Hepatocyte (in vitro differentiated cells): Measurements from ENCODE around the gene CHCHD5. TPM values are rescaled to one million over a fixed set of nuclear protein-coding genes. Genes with fewer than 3 reads are reported as not detected.
A peak's percentile ranks its signal among the peaks of the same experiment; 100 is the strongest.

Experiments used
- DNase-seq: peaks from one replicate; pipeline ENCODE4 v3.0.0-alpha.2; 2016; ENCODE audit warnings: low spot score
- H2AFZ ChIP-seq: fragments of 200-600 bp; sonication (generic); 2 replicates; pipeline ENCODE4 v1.6.0; 2016; ENCODE audit warnings: antibody characterized with exemption, mild to moderate bottlenecking
- H3K27ac ChIP-seq: fragments of 200-600 bp; sonication (generic); 2 replicates; pipeline ENCODE4 v1.5.1; 2016; ENCODE audit warnings: mild to moderate bottlenecking
- H3K27me3 ChIP-seq: fragments of 200-600 bp; sonication (generic); 2 replicates; pipeline ENCODE4 v1.6.1; 2016
- H3K36me3 ChIP-seq: fragments of 200-600 bp; sonication (generic); replicated peaks from 2 replicates; pipeline ENCODE4 v1.5.1; 2016; ENCODE audit warnings: low read depth; ENCODE audit not compliant: insufficient read depth
- H3K4me1 ChIP-seq: fragments of 200-600 bp; sonication (generic); 2 replicates; pipeline ENCODE4 v1.5.1; 2016; ENCODE audit warnings: mild to moderate bottlenecking, moderate library complexity; ENCODE audit not compliant: insufficient read depth
- H3K4me2 ChIP-seq: fragments of 200-600 bp; sonication (generic); 2 replicates; pipeline ENCODE4 v1.6.0; 2016
- H3K4me3 ChIP-seq: fragments of 200-600 bp; sonication (generic); 2 replicates; pipeline ENCODE4 v1.5.1; 2016; ENCODE audit warnings: mild to moderate bottlenecking
- H3K79me2 ChIP-seq: fragments of 200-600 bp; sonication (generic); 2 replicates; pipeline ENCODE4 v1.6.0; 2017; ENCODE audit warnings: mild to moderate bottlenecking
- H3K9me2 ChIP-seq: fragments of 200-600 bp; sonication (generic); replicated peaks from 2 replicates; pipeline ENCODE4 v1.6.0; 2017; ENCODE audit warnings: mild to moderate bottlenecking; ENCODE audit not compliant: insufficient read depth
- H3K9me3 ChIP-seq: fragments of 200-600 bp; sonication (generic); 2 replicates; pipeline ENCODE4 v1.5.1; 2016; ENCODE audit warnings: low read depth, mild to moderate bottlenecking
- H4K20me1 ChIP-seq: fragments of 200-600 bp; sonication (generic); 2 replicates; pipeline ENCODE4 v1.6.0; 2016; ENCODE audit warnings: mild to moderate bottlenecking; ENCODE audit not compliant: insufficient read depth, poor library complexity, severe bottlenecking
- EZH2 ChIP-seq: fragments of 200-600 bp; sonication (generic); IDR thresholded peaks from 2 replicates; pipeline ENCODE4 v1.6.1; 2016; ENCODE audit warnings: antibody characterized with exemption, mild to moderate bottlenecking, borderline replicate concordance
- EZH2phosphoT487 ChIP-seq: fragments of 200-600 bp; sonication (generic); IDR thresholded peaks from one replicate; pipeline ENCODE4 v1.6.1; 2018; ENCODE audit warnings: antibody characterized with exemption, mild to moderate bottlenecking, low read depth, moderate library complexity; ENCODE audit not compliant: unreplicated experiment, severe bottlenecking
- WGBS: methylation state at CpG from one replicate; pipeline ENCODE4 v1.1.6; 2016; ENCODE audit warnings: low lambda C conversion rate; ENCODE audit errors: missing lambda C conversion rate; 5-methylcytosine and 5-hydroxymethylcytosine counted together
- polyA plus RNA-seq: library from polyadenylated mRNA; unstranded; fragments of >200 nt; fragmentation: Nextera tagmentation; extraction: Ambion mirVana; gene quantifications from 2 replicates; pipeline ENCODE4 v1.2.1, GENCODE V29; 2016
- total RNA-seq: library from RNA; depleted of rRNA; stranded (reverse); fragments of >200 nt; gene quantifications from 2 replicates; pipeline ENCODE4 v1.2.3, GENCODE V29; 2014
- TF ChIP-seq, protein P1 (sequence below): fragments of 200-600 bp; sonication (generic); IDR thresholded peaks from 2 replicates; pipeline ENCODE4 v1.5.1; 2016; ENCODE audit warnings: antibody characterized with exemption, mild to moderate bottlenecking; ENCODE audit not compliant: poor library complexity

CHCHD5 gene
- total and polyA plus RNA-seq, 2 experiments from 2014 or later, result 19.1 to 67.3 TPM

DNA sequence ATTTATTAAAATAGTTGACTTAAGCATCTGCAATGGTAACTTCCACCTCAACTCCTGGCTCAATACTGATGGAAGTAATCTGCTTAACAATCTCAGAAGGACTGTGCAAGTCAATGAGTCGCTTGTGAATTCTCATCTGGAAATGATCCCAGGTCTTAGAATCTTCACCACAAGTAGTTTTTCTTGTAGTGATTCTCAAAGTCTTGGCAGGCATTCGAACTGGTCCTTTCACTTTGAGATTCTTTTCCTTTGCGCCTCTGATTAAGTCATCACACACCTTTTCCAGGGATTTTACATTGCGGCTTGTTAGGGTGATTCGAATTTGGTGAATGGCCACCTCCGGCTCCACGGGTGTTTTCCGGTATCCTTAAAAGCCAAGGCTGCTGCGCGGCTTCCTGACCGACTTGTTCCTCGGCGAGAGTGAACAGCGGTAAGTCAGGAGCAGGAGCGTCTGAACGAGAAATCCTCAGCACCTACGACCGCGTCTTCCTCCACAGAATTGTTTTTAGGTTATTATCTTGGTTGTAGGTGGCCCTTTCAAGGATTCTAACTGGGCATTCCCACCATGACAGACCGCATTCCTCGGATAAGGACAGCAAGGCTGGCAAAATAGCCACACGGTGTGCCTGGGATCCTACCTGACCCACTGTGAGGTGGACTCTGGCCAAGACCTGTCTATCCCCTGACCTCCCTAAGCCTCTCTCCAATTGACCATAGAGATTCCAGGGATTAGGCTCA lies 37.5 kb downstream of the CHCHD5 start:
- H3K27me3 ChIP-seq, result no peaks in the 10 kb centered on the region
- no peak overlapping the region for H2AFZ ChIP-seq
- no peak for DNase-seq
- no peaks in the 10 kb centered on the region for H3K36me3 ChIP-seq
- H3K4me3 ChIP-seq, result no peak overlapping the region
- TF ChIP-seq EZH2phosphoT487, result no peak
- TF ChIP-seq EZH2, result no peak
- TF ChIP-seq, protein P1, sequence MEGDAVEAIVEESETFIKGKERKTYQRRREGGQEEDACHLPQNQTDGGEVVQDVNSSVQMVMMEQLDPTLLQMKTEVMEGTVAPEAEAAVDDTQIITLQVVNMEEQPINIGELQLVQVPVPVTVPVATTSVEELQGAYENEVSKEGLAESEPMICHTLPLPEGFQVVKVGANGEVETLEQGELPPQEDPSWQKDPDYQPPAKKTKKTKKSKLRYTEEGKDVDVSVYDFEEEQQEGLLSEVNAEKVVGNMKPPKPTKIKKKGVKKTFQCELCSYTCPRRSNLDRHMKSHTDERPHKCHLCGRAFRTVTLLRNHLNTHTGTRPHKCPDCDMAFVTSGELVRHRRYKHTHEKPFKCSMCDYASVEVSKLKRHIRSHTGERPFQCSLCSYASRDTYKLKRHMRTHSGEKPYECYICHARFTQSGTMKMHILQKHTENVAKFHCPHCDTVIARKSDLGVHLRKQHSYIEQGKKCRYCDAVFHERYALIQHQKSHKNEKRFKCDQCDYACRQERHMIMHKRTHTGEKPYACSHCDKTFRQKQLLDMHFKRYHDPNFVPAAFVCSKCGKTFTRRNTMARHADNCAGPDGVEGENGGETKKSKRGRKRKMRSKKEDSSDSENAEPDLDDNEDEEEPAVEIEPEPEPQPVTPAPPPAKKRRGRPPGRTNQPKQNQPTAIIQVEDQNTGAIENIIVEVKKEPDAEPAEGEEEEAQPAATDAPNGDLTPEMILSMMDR, result no peak
- 79% methylated on average over 22 of the region's 22 CpGs for WGBS
- no peaks in the 10 kb centered on the region for H4K20me1 ChIP-seq
- H3K4me2 ChIP-seq, result peak overlapping the region; percentile 60
- peaks cover 4% of the 10 kb centered on the region for H3K4me1 ChIP-seq
- H3K9me3 ChIP-seq, result no peaks in the 10 kb centered on the region
- no peaks in the 10 kb centered on the region for H3K9me2 ChIP-seq
- no peaks in the 10 kb centered on the region for H3K79me2 ChIP-seq
- H3K27ac ChIP-seq, result peak overlapping the region; percentile 51

DNA sequence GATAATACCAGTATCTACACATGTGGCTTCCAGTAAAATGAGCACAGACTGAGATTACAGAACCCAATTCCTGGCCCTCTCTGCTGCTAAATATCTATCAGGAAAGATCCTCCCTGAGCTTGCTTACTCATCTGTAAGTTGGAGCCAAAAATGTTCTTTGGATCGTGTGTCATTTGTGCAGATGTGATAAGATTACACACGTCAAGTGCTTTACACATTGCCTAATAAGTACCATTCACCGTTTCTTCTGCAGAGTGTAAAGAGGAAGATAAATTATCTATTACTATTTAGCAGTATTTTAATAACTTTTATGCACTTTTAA lies 38.1 kb downstream of the CHCHD5 start:
- Histone ChIP-seq H3K4me2 (peak overlapping the region; percentile 60), H3K27me3 (no peaks in the 10 kb centered on the region), H3K27ac (peak overlapping the region; percentile 51)

DNA sequence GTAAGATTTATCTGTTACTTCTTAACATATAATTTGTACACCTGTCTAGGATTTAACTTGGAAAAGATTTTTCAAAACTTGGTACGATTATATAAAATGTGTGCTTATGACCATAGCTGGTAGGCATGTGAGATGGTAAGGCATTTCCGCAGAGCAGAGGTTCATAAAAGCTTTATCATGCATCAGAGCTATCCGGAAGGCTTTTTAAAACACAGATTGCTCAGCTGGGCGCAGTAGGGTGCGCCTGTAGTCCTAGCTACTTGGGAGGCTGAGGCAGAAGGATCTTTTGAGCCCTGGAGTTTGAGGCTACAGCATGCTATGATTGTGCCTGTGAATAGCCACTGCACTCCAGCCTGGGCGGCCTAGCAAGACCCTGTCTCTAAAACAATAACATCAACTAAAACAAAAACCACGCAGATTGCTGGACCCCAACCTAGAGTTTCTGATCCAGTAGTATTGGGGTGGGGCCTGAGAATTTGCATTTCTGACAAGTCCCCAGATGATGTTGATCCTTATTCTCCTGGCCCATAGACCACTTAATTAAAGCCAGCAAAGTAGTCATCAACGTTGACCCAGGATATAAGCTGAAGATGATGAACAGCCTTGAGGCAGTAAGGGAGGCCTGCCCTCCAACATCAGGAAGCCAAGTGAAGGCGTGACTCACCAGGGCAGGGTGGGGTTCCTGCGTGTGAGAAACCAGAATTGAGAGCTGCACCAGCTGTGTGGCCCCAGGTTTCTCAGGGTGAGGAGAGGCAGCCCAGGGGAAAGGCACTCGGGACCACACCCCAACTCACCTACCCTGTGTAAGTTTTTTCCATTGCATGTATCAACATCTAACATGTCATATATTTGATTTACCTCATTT lies 39.7 kb downstream of the CHCHD5 start:
- Histone ChIP-seq H2AFZ (no peak overlapping the region), H3K4me1 (peaks cover 10% of the 10 kb centered on the region), H4K20me1 (no peaks in the 10 kb centered on the region), H3K36me3 (no peaks in the 10 kb centered on the region), H3K9me3 (no peaks in the 10 kb centered on the region), H3K9me2 (no peaks in the 10 kb centered on the region), H3K27me3 (no peaks in the 10 kb centered on the region), H3K79me2 (no peaks in the 10 kb centered on the region), H3K4me2 (no peak overlapping the region), H3K27ac (peak overlapping the region; percentile 35), H3K4me3 (no peak overlapping the region)
- WGBS, result 80% methylated on average over 11 of the region's 11 CpGs
- DNase-seq, result peak; percentile 63
- TF ChIP-seq EZH2 (no peak), EZH2phosphoT487 (no peak)
- TF ChIP-seq, protein P1, result no peak

More for the DNA sequence above, 38.1 kb downstream of the CHCHD5 start:
- Histone ChIP-seq H3K4me3 (no peak overlapping the region), H4K20me1 (no peaks in the 10 kb centered on the region), H3K36me3 (no peaks in the 10 kb centered on the region), H3K9me3 (no peaks in the 10 kb centered on the region), H3K79me2 (no peaks in the 10 kb centered on the region), H3K4me1 (peaks cover 8% of the 10 kb centered on the region), H2AFZ (no peak overlapping the region), H3K9me2 (no peaks in the 10 kb centered on the region)
- TF ChIP-seq EZH2phosphoT487, result no peak
- TF ChIP-seq, protein P1, result no peak
- no peak for TF ChIP-seq EZH2
- WGBS, result 34% methylated on average over 3 of the region's 3 CpGs
- peak; percentile 40 for DNase-seq
